Measurements from ENCODE around the gene DNER.

DNA sequence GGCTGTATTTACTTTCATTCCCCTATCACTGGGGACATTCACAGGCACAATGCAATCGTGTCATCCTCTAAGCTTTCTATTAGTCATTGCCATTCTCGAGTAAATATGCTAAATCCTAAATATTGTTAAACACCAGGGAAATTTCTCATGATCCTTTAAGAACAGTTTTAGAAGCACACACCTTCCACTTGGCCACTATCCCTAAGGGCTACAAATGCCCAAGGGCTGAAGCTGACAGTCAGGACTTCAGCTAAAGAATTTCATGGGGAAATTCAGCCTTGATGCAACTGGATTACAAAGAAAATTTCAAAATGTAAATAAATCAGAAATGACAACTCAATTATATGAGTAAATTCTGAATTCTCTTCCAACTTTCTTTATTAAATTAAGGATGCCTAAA, 280.2 kb downstream of the DNER start:
- TF ChIP-seq, protein P1, sequence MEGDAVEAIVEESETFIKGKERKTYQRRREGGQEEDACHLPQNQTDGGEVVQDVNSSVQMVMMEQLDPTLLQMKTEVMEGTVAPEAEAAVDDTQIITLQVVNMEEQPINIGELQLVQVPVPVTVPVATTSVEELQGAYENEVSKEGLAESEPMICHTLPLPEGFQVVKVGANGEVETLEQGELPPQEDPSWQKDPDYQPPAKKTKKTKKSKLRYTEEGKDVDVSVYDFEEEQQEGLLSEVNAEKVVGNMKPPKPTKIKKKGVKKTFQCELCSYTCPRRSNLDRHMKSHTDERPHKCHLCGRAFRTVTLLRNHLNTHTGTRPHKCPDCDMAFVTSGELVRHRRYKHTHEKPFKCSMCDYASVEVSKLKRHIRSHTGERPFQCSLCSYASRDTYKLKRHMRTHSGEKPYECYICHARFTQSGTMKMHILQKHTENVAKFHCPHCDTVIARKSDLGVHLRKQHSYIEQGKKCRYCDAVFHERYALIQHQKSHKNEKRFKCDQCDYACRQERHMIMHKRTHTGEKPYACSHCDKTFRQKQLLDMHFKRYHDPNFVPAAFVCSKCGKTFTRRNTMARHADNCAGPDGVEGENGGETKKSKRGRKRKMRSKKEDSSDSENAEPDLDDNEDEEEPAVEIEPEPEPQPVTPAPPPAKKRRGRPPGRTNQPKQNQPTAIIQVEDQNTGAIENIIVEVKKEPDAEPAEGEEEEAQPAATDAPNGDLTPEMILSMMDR (IDR thresholded peaks at IDR 0.05; ENCODE audit: insufficient read depth, low read length) = no peak
- TF ChIP-seq, protein P2, sequence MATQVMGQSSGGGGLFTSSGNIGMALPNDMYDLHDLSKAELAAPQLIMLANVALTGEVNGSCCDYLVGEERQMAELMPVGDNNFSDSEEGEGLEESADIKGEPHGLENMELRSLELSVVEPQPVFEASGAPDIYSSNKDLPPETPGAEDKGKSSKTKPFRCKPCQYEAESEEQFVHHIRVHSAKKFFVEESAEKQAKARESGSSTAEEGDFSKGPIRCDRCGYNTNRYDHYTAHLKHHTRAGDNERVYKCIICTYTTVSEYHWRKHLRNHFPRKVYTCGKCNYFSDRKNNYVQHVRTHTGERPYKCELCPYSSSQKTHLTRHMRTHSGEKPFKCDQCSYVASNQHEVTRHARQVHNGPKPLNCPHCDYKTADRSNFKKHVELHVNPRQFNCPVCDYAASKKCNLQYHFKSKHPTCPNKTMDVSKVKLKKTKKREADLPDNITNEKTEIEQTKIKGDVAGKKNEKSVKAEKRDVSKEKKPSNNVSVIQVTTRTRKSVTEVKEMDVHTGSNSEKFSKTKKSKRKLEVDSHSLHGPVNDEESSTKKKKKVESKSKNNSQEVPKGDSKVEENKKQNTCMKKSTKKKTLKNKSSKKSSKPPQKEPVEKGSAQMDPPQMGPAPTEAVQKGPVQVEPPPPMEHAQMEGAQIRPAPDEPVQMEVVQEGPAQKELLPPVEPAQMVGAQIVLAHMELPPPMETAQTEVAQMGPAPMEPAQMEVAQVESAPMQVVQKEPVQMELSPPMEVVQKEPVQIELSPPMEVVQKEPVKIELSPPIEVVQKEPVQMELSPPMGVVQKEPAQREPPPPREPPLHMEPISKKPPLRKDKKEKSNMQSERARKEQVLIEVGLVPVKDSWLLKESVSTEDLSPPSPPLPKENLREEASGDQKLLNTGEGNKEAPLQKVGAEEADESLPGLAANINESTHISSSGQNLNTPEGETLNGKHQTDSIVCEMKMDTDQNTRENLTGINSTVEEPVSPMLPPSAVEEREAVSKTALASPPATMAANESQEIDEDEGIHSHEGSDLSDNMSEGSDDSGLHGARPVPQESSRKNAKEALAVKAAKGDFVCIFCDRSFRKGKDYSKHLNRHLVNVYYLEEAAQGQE (IDR thresholded peaks at IDR 0.05; ENCODE audit: insufficient replicate concordance, low read depth) = no peak
- TF ChIP-seq POLR2AphosphoS5 (IDR thresholded peaks at IDR 0.05; ENCODE audit: low read depth) (no peak), GABPA (IDR thresholded peaks at IDR 0.05; ENCODE audit: low read depth) (no peak), SPI1 (IDR thresholded peaks at IDR 0.05; ENCODE audit: borderline replicate concordance, low read depth) (no peak)
